KMS-11 (cell line): ENCODE measurements around the gene ZC3H15.
"Not testable (repeated sequence)": the region's sequence is repeated elsewhere in the genome, so short reads cannot be mapped to it uniquely, and the experiment has no call there.

Experiments used
- H2AFZ ChIP-seq: fragments of 200-600 bp; sonication (generic); 2 replicates; pipeline ENCODE4 v1.6.1; 2016; ENCODE audit warnings: antibody characterized with exemption, mixed run types, low read depth
- H3K27ac ChIP-seq: fragments of 200-600 bp; sonication (generic); 2 replicates; pipeline ENCODE4 v1.6.1; 2016; ENCODE audit warnings: mild to moderate bottlenecking, mixed run types
- H3K27me3 ChIP-seq: fragments of 200-600 bp; sonication (generic); 2 replicates; pipeline ENCODE4 v1.6.1; 2017; ENCODE audit warnings: mild to moderate bottlenecking, low read depth, mixed run types, moderate library complexity; ENCODE audit not compliant: insufficient read depth
- H3K36me3 ChIP-seq: fragments of 200-600 bp; sonication (generic); 2 replicates; pipeline ENCODE4 v1.6.1; 2017; ENCODE audit warnings: mild to moderate bottlenecking, mixed run types; ENCODE audit not compliant: insufficient read depth
- H3K4me1 ChIP-seq: fragments of 200-600 bp; sonication (generic); 2 replicates; pipeline ENCODE4 v1.6.1; 2016; ENCODE audit warnings: mild to moderate bottlenecking, low read depth, mixed run types; ENCODE audit not compliant: poor library complexity, severe bottlenecking
- H3K4me2 ChIP-seq: fragments of 200-600 bp; sonication (generic); 2 replicates; pipeline ENCODE4 v1.7.0; 2016; ENCODE audit warnings: mild to moderate bottlenecking, mixed run types
- H3K4me3 ChIP-seq: fragments of 200-600 bp; sonication (generic); IDR thresholded peaks from 2 replicates; pipeline ENCODE4 v1.6.1; 2017; ENCODE audit warnings: low read depth, low read length, mixed read lengths; ENCODE audit not compliant: insufficient read depth
- H3K79me2 ChIP-seq: fragments of 200-600 bp; sonication (generic); 2 replicates; pipeline ENCODE4 v1.6.1; 2016; ENCODE audit warnings: low read depth, mixed run types; ENCODE audit not compliant: insufficient read depth
- H3K9ac ChIP-seq: fragments of 200-600 bp; sonication (generic); 2 replicates; pipeline ENCODE4 v1.6.1; 2016; ENCODE audit warnings: mild to moderate bottlenecking, mixed run types
- H4K20me1 ChIP-seq: fragments of 200-600 bp; sonication (generic); 2 replicates; pipeline ENCODE4 v1.6.1; 2016; ENCODE audit warnings: mild to moderate bottlenecking, mixed run types; ENCODE audit not compliant: insufficient read depth
- TF ChIP-seq, protein P1 (sequence below): fragments of 200-600 bp; sonication (generic); conservative IDR thresholded peaks from 2 replicates; pipeline ENCODE4 v1.6.1; 2017; ENCODE audit warnings: low read depth, mild to moderate bottlenecking, antibody characterized with exemption, low read length, moderate library complexity, mixed read lengths

Gene ZC3H15

DNA sequence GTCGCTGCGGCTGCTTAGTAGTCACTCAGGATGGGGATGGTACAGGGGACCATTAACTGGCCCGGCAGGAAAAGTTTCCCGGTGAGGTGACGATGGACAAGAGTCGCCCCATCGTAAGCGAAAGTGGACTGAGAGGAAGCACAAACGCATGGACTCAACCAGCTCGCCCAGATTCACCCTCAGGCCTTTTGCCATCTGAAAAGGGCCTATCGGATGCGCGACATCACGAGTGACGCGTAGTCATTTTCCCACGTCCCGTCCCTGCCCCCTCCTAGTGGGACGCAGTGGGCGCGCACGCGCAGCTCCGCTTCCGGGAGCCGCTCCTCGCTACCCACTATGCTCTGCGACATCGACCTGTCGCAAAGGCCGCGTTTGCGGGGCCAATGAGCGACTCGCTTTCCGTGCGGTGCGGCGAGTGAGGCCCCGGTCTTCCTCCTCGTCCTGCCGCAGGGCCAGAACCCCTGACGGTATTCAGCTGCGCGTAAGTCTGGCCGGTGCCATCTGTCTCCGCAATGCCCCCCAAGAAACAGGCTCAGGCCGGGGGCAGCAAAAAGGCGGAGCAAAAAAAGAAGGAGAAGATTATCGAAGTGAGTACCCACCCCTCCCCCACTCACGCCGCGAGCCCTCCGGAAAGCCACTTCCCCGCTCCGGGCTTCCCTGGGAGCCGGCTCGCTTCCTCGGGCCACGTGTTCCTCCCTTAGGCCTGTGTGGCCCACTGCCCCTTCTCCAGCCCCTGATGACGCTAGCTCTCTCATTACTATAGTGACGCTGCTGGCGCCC is at the start of gene ZC3H15:
TSS of gene ZC3H15 (plus strand) at position 390 of the 780 bp plus-strand sequence. CDS start at position 513, 123 bp downstream.
- peaks cover 62% of the 10 kb centered on the region for H3K79me2 ChIP-seq
- peaks cover 26% of the 10 kb centered on the region; the same call in 1 of the 2 replicates for H4K20me1 ChIP-seq
- peak within 1 kb of the TSS; percentile 76 for H3K27ac ChIP-seq
- TF ChIP-seq, protein P1, sequence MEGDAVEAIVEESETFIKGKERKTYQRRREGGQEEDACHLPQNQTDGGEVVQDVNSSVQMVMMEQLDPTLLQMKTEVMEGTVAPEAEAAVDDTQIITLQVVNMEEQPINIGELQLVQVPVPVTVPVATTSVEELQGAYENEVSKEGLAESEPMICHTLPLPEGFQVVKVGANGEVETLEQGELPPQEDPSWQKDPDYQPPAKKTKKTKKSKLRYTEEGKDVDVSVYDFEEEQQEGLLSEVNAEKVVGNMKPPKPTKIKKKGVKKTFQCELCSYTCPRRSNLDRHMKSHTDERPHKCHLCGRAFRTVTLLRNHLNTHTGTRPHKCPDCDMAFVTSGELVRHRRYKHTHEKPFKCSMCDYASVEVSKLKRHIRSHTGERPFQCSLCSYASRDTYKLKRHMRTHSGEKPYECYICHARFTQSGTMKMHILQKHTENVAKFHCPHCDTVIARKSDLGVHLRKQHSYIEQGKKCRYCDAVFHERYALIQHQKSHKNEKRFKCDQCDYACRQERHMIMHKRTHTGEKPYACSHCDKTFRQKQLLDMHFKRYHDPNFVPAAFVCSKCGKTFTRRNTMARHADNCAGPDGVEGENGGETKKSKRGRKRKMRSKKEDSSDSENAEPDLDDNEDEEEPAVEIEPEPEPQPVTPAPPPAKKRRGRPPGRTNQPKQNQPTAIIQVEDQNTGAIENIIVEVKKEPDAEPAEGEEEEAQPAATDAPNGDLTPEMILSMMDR, result no peak
- H3K4me1 ChIP-seq, result peaks cover 55% of the 10 kb centered on the region
- peak within 1 kb of the TSS; percentile 88 for H3K4me2 ChIP-seq
- peak within 1 kb of the TSS; percentile 88 for H3K9ac ChIP-seq
- peak within 1 kb of the TSS; percentile 96 for H3K4me3 ChIP-seq
- peak within 1 kb of the TSS; percentile 96 for H2AFZ ChIP-seq
- no peaks in the 10 kb centered on the region; the same call in 1 of the 2 replicates for H3K36me3 ChIP-seq
- no peaks in the 10 kb centered on the region for H3K27me3 ChIP-seq

- TF ChIP-seq, protein P1, result no peak
- Histone ChIP-seq H3K36me3 (no peaks in the 10 kb centered on the region), H3K4me3 (no peak overlapping the region), H3K9ac (no peak overlapping the region), H2AFZ (no peak overlapping the region), H3K4me2 (no peak overlapping the region), H4K20me1 (no peaks in the 10 kb centered on the region), H3K79me2 (no peaks in the 10 kb centered on the region), H3K27ac (no peak overlapping the region), H3K27me3 (no peaks in the 10 kb centered on the region), H3K4me1 (peaks cover 19% of the 10 kb centered on the region)
These were observed 48.3 kb upstream of the ZC3H15 start for GRCh38 chr2:186437719-186438118.

- not testable (repeated sequence) for H3K9ac ChIP-seq, H3K4me3 ChIP-seq, H4K20me1 ChIP-seq, H3K36me3 ChIP-seq, H3K4me2 ChIP-seq, H3K27me3 ChIP-seq, H2AFZ ChIP-seq, H3K27ac ChIP-seq, H3K79me2 ChIP-seq
- peaks cover 19% of the 10 kb centered on the region for H3K4me1 ChIP-seq
These were observed 46.4 kb upstream of the ZC3H15 start for GRCh38 chr2:186439673-186440095.

DNA sequence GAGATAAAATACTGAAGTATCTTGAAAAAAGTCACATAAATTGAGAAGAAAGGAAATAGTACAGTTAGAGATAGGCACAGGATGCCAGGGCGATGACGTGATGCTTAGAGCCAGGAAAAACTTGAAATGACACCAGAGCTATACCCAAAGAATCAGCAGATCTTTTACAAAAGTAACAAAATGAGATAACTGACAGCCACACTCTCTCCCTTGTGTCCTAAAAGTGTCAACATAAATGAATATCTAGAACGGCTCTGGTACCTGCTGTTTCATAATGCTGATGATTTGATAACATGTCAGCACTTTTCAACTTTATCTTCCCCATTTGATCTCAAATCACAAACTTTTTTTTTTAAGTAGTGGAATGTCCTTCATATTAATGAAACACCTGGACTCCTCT is 45.6 kb upstream of the ZC3H15 start:
- Histone ChIP-seq H3K79me2 (no peaks in the 10 kb centered on the region), H4K20me1 (no peaks in the 10 kb centered on the region), H3K4me2 (no peak overlapping the region), H3K4me1 (peaks cover 19% of the 10 kb centered on the region), H3K27me3 (no peaks in the 10 kb centered on the region), H3K9ac (no peak overlapping the region), H3K36me3 (no peaks in the 10 kb centered on the region), H3K4me3 (no peak overlapping the region), H2AFZ (no peak overlapping the region), H3K27ac (no peak overlapping the region)
- TF ChIP-seq, protein P1, result no peak

GRCh38 chr2:186442885-186443284 is 43.2 kb upstream of the ZC3H15 start:
- TF ChIP-seq, protein P1, result no peak
- Histone ChIP-seq H3K9ac (no peak overlapping the region), H3K4me1 (peaks cover 19% of the 10 kb centered on the region), H3K4me3 (no peak overlapping the region), H2AFZ (no peak overlapping the region), H3K4me2 (no peak overlapping the region), H4K20me1 (no peaks in the 10 kb centered on the region), H3K27ac (no peak overlapping the region), H3K79me2 (no peaks in the 10 kb centered on the region), H3K27me3 (no peaks in the 10 kb centered on the region), H3K36me3 (no peaks in the 10 kb centered on the region)
